ENCODE results near the gene TMEM131. TPM values are rescaled to one million over a fixed set of nuclear protein-coding genes. Genes with fewer than 3 reads are reported as not detected.

Gene TMEM131
- total and polyA plus RNA-seq, 2 of the 8 experiments (the other 6 are each of a cell fraction or from before 2014, with no cell fraction given) = 9.7 to 22.9 TPM

DNA sequence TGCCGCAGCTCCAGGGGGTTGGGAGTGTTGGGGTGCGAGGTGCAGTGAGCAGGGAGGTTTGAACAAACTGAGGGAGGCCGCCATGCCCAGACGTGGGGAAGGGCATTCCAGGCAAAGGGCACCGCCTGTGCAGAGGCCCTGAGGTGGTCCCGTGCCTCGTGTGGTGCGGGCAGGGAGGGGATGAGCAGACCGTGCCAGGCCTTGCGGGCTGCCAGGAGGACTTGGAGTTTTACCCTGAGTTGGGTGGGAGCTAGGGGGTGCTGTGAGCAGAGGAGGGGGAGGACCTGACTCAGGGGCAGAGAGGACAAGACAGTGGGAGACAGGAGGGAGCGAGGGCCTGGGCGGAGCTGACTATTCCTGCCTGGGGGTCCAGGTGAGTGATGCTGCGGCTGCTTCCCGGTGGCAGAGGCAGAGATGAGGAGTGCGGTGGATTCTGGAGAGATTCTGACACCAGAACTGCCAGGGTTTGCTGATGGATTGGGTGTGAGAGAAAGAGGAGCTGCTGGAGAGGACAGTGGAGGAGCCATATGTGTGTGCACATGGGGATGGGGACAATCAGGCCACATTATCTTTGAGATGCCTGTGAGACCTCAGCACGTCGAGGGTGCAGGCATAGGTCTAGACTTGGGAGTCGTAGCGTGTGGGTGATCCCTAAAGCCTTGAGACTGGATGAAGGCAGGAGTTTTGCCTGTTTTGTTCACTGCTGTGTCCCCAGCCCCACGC is 259.0 kb downstream of the TMEM131 start (continued):
- no peak for TF ChIP-seq ZNF274 (IDR thresholded peaks at IDR 0.05; ENCODE audit: borderline replicate concordance, extremely low read depth, low read length)
- TF ChIP-seq JUND (IDR thresholded peaks at IDR 0.05; ENCODE audit: low read length) = no peak
- no peak for TF ChIP-seq SIRT6 (IDR thresholded peaks at IDR 0.05; ENCODE audit: low read length)
- no peak for TF ChIP-seq BCL11A (IDR thresholded peaks at IDR 0.05; ENCODE audit: low read depth in 2 of 2, low read length in 2 of 2)
- no peak for TF ChIP-seq NANOG (IDR thresholded peaks at IDR 0.05; ENCODE audit: insufficient read depth, low read depth, low read length, poor library complexity, severe bottlenecking)
- TF ChIP-seq HDAC2 (IDR thresholded peaks at IDR 0.05; ENCODE audit: borderline replicate concordance in 1 of 2, low read depth in 2 of 2, low read length in 2 of 2) = no peak
- no peak for TF ChIP-seq EGR1 (IDR thresholded peaks at IDR 0.05; ENCODE audit: borderline replicate concordance, low read depth, low read length)

All from H1 (cell line).